ENCODE measurements around the gene WDR89. TPM values are rescaled to one million over a fixed set of nuclear protein-coding genes. Genes with fewer than 3 reads are reported as not detected.

Gene WDR89
- total RNA-seq, 1 donor from 2014 or later: 9.2 TPM

- Mint-ChIP-seq H3K4me3 (ENCODE audit: unreplicated experiment) (no peak overlapping the region), H3K36me3 (ENCODE audit: unreplicated experiment) (no peaks in the 10 kb centered on the region), H3K27ac (ENCODE audit: unreplicated experiment) (no peak overlapping the region), H3K27me3 (ENCODE audit: unreplicated experiment) (no peaks in the 10 kb centered on the region), H3K4me1 (ENCODE audit: unreplicated experiment) (peaks cover 3% of the 10 kb centered on the region), H3K9me3 (ENCODE audit: unreplicated experiment) (no peaks in the 10 kb centered on the region)
- TF ChIP-seq CTCF (IDR thresholded peaks at IDR 0.05): no peak
- no peak for DNase-seq (ENCODE audit: extremely low spot score, unreplicated experiment)
Observed at GRCh38 chr14:63573581-63573980, 68.1 kb downstream of the WDR89 start.

GRCh38 chr14:63565448-63565847 is 76.2 kb downstream of the WDR89 start:
- Mint-ChIP-seq H3K4me1 (ENCODE audit: unreplicated experiment) (peaks cover 9% of the 10 kb centered on the region), H3K27ac (ENCODE audit: unreplicated experiment) (no peak overlapping the region), H3K27me3 (ENCODE audit: unreplicated experiment) (no peaks in the 10 kb centered on the region), H3K4me3 (ENCODE audit: unreplicated experiment) (no peak overlapping the region), H3K36me3 (ENCODE audit: unreplicated experiment) (no peaks in the 10 kb centered on the region), H3K9me3 (ENCODE audit: unreplicated experiment) (no peaks in the 10 kb centered on the region)
- TF ChIP-seq CTCF (IDR thresholded peaks at IDR 0.05): no peak
- DNase-seq (ENCODE audit: extremely low spot score, unreplicated experiment): no peak

GRCh38 chr14:63564318-63564717 is 77.4 kb downstream of the WDR89 start:
- H3K4me3 Mint-ChIP-seq (ENCODE audit: unreplicated experiment): no peak overlapping the region
- no peak for DNase-seq (ENCODE audit: extremely low spot score, unreplicated experiment)
- TF ChIP-seq CTCF (IDR thresholded peaks at IDR 0.05): no peak
- H3K9me3 Mint-ChIP-seq (ENCODE audit: unreplicated experiment): no peaks in the 10 kb centered on the region
- H3K36me3 Mint-ChIP-seq (ENCODE audit: unreplicated experiment): no peaks in the 10 kb centered on the region
- peaks cover 9% of the 10 kb centered on the region for H3K4me1 Mint-ChIP-seq (ENCODE audit: unreplicated experiment)
- no peak overlapping the region for H3K27ac Mint-ChIP-seq (ENCODE audit: unreplicated experiment)
- no peaks in the 10 kb centered on the region for H3K27me3 Mint-ChIP-seq (ENCODE audit: unreplicated experiment)

GRCh38 chr14:63563370-63564026 is 78.2 kb downstream of the WDR89 start:
- no peaks in the 10 kb centered on the region for H3K27me3 Mint-ChIP-seq (ENCODE audit: unreplicated experiment)
- DNase-seq (ENCODE audit: extremely low spot score, unreplicated experiment): no peak
- H3K9me3 Mint-ChIP-seq (ENCODE audit: unreplicated experiment): no peaks in the 10 kb centered on the region
- TF ChIP-seq CTCF (IDR thresholded peaks at IDR 0.05): no peak
- H3K4me3 Mint-ChIP-seq (ENCODE audit: unreplicated experiment): no peak overlapping the region
- H3K4me1 Mint-ChIP-seq (ENCODE audit: unreplicated experiment): peaks cover 9% of the 10 kb centered on the region
- no peaks in the 10 kb centered on the region for H3K36me3 Mint-ChIP-seq (ENCODE audit: unreplicated experiment)
- H3K27ac Mint-ChIP-seq (ENCODE audit: unreplicated experiment): no peak overlapping the region

GRCh38 chr14:63562405-63562804 is 79.3 kb downstream of the WDR89 start:
- no peaks in the 10 kb centered on the region for H3K27me3 Mint-ChIP-seq (ENCODE audit: unreplicated experiment)
- H3K4me3 Mint-ChIP-seq (ENCODE audit: unreplicated experiment): no peak overlapping the region
- no peak for DNase-seq (ENCODE audit: extremely low spot score, unreplicated experiment)
- H3K36me3 Mint-ChIP-seq (ENCODE audit: unreplicated experiment): no peaks in the 10 kb centered on the region
- no peak for TF ChIP-seq CTCF (IDR thresholded peaks at IDR 0.05)
- H3K4me1 Mint-ChIP-seq (ENCODE audit: unreplicated experiment): peaks cover 9% of the 10 kb centered on the region
- H3K27ac Mint-ChIP-seq (ENCODE audit: unreplicated experiment): no peak overlapping the region
- no peaks in the 10 kb centered on the region for H3K9me3 Mint-ChIP-seq (ENCODE audit: unreplicated experiment)
